GM12878 (cell line): ENCODE data around the gene RFC4. TPM values are rescaled to one million over a fixed set of nuclear protein-coding genes. Genes with fewer than 3 reads are reported as not detected.

ENCODE experiments used
- BHLHE40 ChIP-seq, 2 experiments: fragments of 450-650 bp in 1 of 2; IDR thresholded peaks; 2 replicates each; pipeline ENCODE4 v1.6.1; 2011 to 2017; ENCODE audit warnings: low read depth in 2 of 2, borderline replicate concordance in 1 of 2, improper control_type of control experiment in 1 of 2, low read length in 1 of 2, mild to moderate bottlenecking in 1 of 2
- BMI1 ChIP-seq: fragments of 450-650 bp; IDR thresholded peaks from 2 replicates; pipeline ENCODE4 v1.6.1; 2016; ENCODE audit warnings: mild to moderate bottlenecking, moderate library complexity, borderline replicate concordance
- EZH2 ChIP-seq: IDR thresholded peaks from 2 replicates; pipeline ENCODE4 v1.6.1; 2012; ENCODE audit warnings: low read depth, mild to moderate bottlenecking, control low read depth, inconsistent platforms, low read length, borderline replicate concordance; ENCODE audit not compliant: control insufficient read depth
- KLF5 ChIP-seq: fragments of 450-650 bp; IDR thresholded peaks from 2 replicates; pipeline ENCODE4 v1.6.1; 2014; ENCODE audit warnings: mild to moderate bottlenecking; ENCODE audit not compliant: partially characterized antibody
- NFIC ChIP-seq: IDR thresholded peaks from 2 replicates; pipeline ENCODE4 v1.6.1; 2012; ENCODE audit warnings: low read depth, mild to moderate bottlenecking, inconsistent platforms, low read length, moderate library complexity
- PAX5 ChIP-seq: IDR thresholded peaks from 2 replicates; pipeline ENCODE4 v1.6.1; 2011; ENCODE audit warnings: low read depth, low read length, borderline replicate concordance
- RELA ChIP-seq: fragments of 450-650 bp; IDR thresholded peaks from 2 replicates; pipeline ENCODE4 v1.8.0; 2014; ENCODE audit warnings: borderline replicate concordance; ENCODE audit not compliant: partially characterized antibody
- SP1 ChIP-seq: IDR thresholded peaks from one replicate; pipeline ENCODE4 v1.6.1; 2011; ENCODE audit warnings: low read depth, low read length
- polyA plus RNA-seq, 11 experiments: library from polyadenylated mRNA; depleted of rRNA in 4 of 11; unstranded in 6 of 11; stranded (reverse) in 5 of 11; fragments of >200 nt; fragmentation: Nextera tagmentation in 4 of 11; fragmentation: Illumina TruSeq in 1 of 11; extraction: Ambion mirVana in 4 of 11; extraction: Trizol in 1 of 11; gene quantifications; 1 replicate in 1 of 11; 2 replicates in 10 of 11; pipeline versions ENCODE4 v1.2.1 to v1.2.3, GENCODE V29; 2011 to 2016; ENCODE audit warnings: inconsistent platforms in 2 of 11, missing spikeins in 2 of 11, low read depth in 1 of 11
- total RNA-seq, 4 experiments: library from RNA; depleted of rRNA in 3 of 4; stranded (reverse); fragments of >200 nt in 3 of 4; fragmentation: Illumina TruSeq in 1 of 4; extraction: Trizol in 1 of 4; gene quantifications; 2 replicates each; pipeline versions ENCODE4 v1.2.1 to v1.2.3, GENCODE V29; 2013 to 2021
- TF ChIP-seq, protein P1 (sequence below): fragments of 450-650 bp; formaldehyde crosslinking; IDR thresholded peaks from 2 replicates; pipeline ENCODE4 v1.5.0; 2022; ENCODE audit warnings: mild to moderate bottlenecking, missing genetic modification characterization
- TF ChIP-seq, protein P2 (sequence below): fragments of 450-650 bp; IDR thresholded peaks from 2 replicates; pipeline ENCODE4 v1.6.1; 2017; ENCODE audit warnings: mild to moderate bottlenecking, moderate library complexity
- TF ChIP-seq, protein P3 (sequence below): fragments of 150-350 bp; IDR thresholded peaks from 2 replicates; pipeline ENCODE4 v1.6.1; 2014; ENCODE audit warnings: mild to moderate bottlenecking, low read depth, low read length
- TF ChIP-seq, protein P4 (sequence below): IDR thresholded peaks from 2 replicates; pipeline ENCODE4 v1.6.1; 2011; ENCODE audit warnings: borderline replicate concordance, low read depth, mild to moderate bottlenecking, moderate library complexity, low read length; ENCODE audit not compliant: insufficient read depth, poor library complexity, severe bottlenecking

Gene RFC4
- total and polyA plus RNA-seq, 10 of the 15 experiments (the other 5 are each of a cell fraction or from before 2014, with no cell fraction given), result 49.1 to 144 (median 112) TPM

DNA sequence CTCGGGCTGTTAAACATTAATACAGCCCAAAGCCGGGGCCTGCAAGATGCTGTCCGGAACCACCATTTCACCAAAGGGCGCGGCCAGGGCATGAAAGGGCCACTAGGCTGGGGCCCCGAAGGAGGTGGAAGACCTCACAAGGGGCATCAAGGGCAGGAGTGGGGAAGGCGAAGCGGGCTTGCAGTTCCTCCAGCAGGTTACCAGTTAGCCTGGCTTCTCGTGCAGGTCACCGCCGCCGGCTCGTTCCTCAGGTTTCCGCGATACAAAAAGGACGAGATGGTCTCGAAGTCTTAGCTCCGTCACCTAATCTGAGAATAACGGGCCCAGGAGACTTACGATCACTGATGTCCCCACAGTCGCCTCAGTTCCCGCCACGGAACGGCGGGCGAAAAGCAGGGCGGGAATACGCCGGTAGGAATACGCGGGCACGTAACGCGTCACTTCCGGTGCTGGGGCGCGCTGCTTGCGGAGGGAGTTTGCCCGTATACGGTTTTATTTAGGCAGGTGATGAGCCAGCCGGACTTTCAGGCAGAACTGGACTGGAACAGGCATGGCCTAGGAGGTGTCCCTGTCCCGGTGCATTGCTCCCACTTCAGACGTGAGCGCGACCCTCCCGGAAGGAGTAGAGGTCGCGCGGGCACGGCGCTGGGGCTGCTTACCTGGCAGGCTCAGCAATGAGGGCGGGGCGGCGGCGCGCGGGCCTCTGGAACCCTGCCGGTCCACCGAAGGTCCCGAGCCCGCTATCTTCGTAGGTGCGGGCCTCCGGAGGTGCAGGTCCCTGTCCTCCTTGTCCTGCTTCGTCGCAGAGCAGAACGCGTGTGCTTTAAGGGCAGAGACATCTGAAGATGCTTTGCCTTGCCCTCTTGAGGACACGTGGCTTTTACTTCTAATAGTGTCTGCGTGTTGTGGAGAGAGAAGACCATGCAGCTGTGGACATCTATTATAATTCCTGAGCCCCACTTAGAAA is at the start of gene RFC4 (continued):
- TF ChIP-seq, protein P1, sequence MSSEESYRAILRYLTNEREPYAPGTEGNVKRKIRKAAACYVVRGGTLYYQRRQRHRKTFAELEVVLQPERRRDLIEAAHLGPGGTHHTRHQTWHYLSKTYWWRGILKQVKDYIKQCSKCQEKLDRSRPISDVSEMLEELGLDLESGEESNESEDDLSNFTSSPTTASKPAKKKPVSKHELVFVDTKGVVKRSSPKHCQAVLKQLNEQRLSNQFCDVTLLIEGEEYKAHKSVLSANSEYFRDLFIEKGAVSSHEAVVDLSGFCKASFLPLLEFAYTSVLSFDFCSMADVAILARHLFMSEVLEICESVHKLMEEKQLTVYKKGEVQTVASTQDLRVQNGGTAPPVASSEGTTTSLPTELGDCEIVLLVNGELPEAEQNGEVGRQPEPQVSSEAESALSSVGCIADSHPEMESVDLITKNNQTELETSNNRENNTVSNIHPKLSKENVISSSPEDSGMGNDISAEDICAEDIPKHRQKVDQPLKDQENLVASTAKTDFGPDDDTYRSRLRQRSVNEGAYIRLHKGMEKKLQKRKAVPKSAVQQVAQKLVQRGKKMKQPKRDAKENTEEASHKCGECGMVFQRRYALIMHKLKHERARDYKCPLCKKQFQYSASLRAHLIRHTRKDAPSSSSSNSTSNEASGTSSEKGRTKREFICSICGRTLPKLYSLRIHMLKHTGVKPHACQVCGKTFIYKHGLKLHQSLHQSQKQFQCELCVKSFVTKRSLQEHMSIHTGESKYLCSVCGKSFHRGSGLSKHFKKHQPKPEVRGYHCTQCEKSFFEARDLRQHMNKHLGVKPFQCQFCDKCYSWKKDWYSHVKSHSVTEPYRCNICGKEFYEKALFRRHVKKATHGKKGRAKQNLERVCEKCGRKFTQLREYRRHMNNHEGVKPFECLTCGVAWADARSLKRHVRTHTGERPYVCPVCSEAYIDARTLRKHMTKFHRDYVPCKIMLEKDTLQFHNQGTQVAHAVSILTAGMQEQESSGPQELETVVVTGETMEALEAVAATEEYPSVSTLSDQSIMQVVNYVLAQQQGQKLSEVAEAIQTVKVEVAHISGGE (CRISPR knock-in tag), result peak; percentile 82
- TF ChIP-seq BMI1 (no peak), BHLHE40 (IDR thresholded peaks at IDR 0.05; ENCODE audit: borderline replicate concordance in 1 of 2, low read depth in 2 of 2, low read length in 1 of 2) (peak in 1 of 2 experiments; percentile 60; a peak in 1 of 4 replicates), KLF5 (no peak), EZH2 (no peak), RELA (peak; percentile 34), PAX5 (0 out of 2 replicates have a peak, but pooled peaks have one; percentile 30), NFIC (0 out of 2 replicates have a peak, but pooled peaks have one; percentile 9), SP1 (peak; percentile 43)
- TF ChIP-seq, protein P2, sequence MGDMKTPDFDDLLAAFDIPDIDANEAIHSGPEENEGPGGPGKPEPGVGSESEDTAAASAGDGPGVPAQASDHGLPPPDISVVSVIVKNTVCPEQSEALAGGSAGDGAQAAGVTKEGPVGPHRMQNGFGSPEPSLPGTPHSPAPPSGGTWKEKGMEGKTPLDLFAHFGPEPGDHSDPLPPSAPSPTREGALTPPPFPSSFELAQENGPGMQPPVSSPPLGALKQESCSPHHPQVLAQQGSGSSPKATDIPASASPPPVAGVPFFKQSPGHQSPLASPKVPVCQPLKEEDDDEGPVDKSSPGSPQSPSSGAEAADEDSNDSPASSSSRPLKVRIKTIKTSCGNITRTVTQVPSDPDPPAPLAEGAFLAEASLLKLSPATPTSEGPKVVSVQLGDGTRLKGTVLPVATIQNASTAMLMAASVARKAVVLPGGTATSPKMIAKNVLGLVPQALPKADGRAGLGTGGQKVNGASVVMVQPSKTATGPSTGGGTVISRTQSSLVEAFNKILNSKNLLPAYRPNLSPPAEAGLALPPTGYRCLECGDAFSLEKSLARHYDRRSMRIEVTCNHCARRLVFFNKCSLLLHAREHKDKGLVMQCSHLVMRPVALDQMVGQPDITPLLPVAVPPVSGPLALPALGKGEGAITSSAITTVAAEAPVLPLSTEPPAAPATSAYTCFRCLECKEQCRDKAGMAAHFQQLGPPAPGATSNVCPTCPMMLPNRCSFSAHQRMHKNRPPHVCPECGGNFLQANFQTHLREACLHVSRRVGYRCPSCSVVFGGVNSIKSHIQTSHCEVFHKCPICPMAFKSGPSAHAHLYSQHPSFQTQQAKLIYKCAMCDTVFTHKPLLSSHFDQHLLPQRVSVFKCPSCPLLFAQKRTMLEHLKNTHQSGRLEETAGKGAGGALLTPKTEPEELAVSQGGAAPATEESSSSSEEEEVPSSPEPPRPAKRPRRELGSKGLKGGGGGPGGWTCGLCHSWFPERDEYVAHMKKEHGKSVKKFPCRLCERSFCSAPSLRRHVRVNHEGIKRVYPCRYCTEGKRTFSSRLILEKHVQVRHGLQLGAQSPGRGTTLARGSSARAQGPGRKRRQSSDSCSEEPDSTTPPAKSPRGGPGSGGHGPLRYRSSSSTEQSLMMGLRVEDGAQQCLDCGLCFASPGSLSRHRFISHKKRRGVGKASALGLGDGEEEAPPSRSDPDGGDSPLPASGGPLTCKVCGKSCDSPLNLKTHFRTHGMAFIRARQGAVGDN, result peak; percentile 80
- TF ChIP-seq, protein P3, sequence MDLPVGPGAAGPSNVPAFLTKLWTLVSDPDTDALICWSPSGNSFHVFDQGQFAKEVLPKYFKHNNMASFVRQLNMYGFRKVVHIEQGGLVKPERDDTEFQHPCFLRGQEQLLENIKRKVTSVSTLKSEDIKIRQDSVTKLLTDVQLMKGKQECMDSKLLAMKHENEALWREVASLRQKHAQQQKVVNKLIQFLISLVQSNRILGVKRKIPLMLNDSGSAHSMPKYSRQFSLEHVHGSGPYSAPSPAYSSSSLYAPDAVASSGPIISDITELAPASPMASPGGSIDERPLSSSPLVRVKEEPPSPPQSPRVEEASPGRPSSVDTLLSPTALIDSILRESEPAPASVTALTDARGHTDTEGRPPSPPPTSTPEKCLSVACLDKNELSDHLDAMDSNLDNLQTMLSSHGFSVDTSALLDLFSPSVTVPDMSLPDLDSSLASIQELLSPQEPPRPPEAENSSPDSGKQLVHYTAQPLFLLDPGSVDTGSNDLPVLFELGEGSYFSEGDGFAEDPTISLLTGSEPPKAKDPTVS, result no peak
- TF ChIP-seq, protein P4, sequence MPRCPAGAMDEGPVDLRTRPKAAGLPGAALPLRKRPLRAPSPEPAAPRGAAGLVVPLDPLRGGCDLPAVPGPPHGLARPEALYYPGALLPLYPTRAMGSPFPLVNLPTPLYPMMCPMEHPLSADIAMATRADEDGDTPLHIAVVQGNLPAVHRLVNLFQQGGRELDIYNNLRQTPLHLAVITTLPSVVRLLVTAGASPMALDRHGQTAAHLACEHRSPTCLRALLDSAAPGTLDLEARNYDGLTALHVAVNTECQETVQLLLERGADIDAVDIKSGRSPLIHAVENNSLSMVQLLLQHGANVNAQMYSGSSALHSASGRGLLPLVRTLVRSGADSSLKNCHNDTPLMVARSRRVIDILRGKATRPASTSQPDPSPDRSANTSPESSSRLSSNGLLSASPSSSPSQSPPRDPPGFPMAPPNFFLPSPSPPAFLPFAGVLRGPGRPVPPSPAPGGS, result no peak
